Uterus (tissue), 2 donors: ENCODE results near the gene GPR132.

ENCODE experiments used
- CTCF ChIP-seq, 4 experiments: fragments of 200-600 bp in 2 of 4; fragments of 450-650 bp in 2 of 4; sonication (generic) in 2 of 4; IDR thresholded peaks; one replicate each; pipeline ENCODE4 v1.5.1; 2016 to 2019; ENCODE audit warnings: antibody characterized with exemption in 4 of 4, mild to moderate bottlenecking in 2 of 4, moderate library complexity in 1 of 4
- POLR2A ChIP-seq, 2 donors: fragments of 450-650 bp; IDR thresholded peaks; one replicate each; pipeline ENCODE4 v1.6.1; 2016; ENCODE audit warnings: antibody characterized with exemption in 2 of 2, mild to moderate bottlenecking in 1 of 2, moderate library complexity in 1 of 2

GRCh38 chr14:105087308-105087962, 22.2 kb upstream of the GPR132 start:
- TF ChIP-seq CTCF (IDR thresholded peaks at IDR 0.05) (no peak), POLR2A (IDR thresholded peaks at IDR 0.05) (peak in 1 of 2 donors; percentile 35)
